Measurements from ENCODE around the gene COG5. TPM values are rescaled to one million over a fixed set of nuclear protein-coding genes. Genes with fewer than 3 reads are reported as not detected.

Gene COG5
- total and polyA plus RNA-seq, 2 of the 8 experiments (the other 6 are each of a cell fraction or from before 2014, with no cell fraction given): 10.5 to 28.1 TPM

GRCh38 chr7:107304063-107304462, 259.7 kb downstream of the COG5 start:
- POLR2A ChIA-PET (ENCODE audit: partially characterized antibody): no interaction called here
- H2AK5ac ChIP-seq (ENCODE audit: low read depth, low read length): no peak overlapping the region
- no peak for DNase-seq (ENCODE audit: low read depth in 1 of 2, low spot score in 2 of 2)

More at GRCh38 chr7:107304063-107304462, 259.7 kb downstream of the COG5 start:
- Histone ChIP-seq H3K4me3 (ENCODE audit: extremely low read depth in 1 of 4, insufficient read depth in 2 of 4, low read depth in 3 of 4, low read length in 4 of 4) (no peak overlapping the region), H3K27ac (ENCODE audit: low read depth, low read length) (no peak overlapping the region), H2BK15ac (ENCODE audit: low read length) (no peak overlapping the region), H3K79me1 (ENCODE audit: low read depth, low read length) (no peaks in the 10 kb centered on the region), H3K4ac (replicated peaks; ENCODE audit: insufficient read length, low read depth, low read length) (no peak overlapping the region), H3K23ac (ENCODE audit: insufficient read length) (no peak overlapping the region), H4K8ac (ENCODE audit: extremely low read depth, insufficient read depth, low read length) (no peak overlapping the region), H4K20me1 (replicated peaks in 1 of 2; ENCODE audit: control insufficient read depth in 1 of 2, insufficient read depth in 2 of 2, low read length in 2 of 2) (no peaks in the 10 kb centered on the region), H3K27me3 (replicated peaks in 1 of 4; ENCODE audit: control insufficient read depth in 3 of 4, extremely low read depth in 1 of 4, insufficient read depth in 3 of 4, low read length in 3 of 4) (no peaks in the 10 kb centered on the region), H4K91ac (replicated peaks; ENCODE audit: insufficient read length, low read length) (no peak overlapping the region), H2BK20ac (ENCODE audit: low read length) (no peak overlapping the region), H3K14ac (ENCODE audit: insufficient read length) (no peak overlapping the region), H3K9ac (replicated peaks in 1 of 4; ENCODE audit: extremely low read depth in 1 of 4, low read depth in 3 of 4, low read length in 3 of 4) (no peak overlapping the region), H3K4me2 (ENCODE audit: insufficient read depth in 1 of 2, low read depth in 2 of 2, low read length in 2 of 2) (no peak overlapping the region), H2BK120ac (replicated peaks; ENCODE audit: low read depth, low read length) (no peak overlapping the region), H3K9me3 (ENCODE audit: insufficient read depth in 2 of 2, low read depth in 1 of 2, low read length in 1 of 2) (no peaks in the 10 kb centered on the region), H3K23me2 (ENCODE audit: low read depth, low read length) (no peaks in the 10 kb centered on the region), H3K36me3 (ENCODE audit: control insufficient read depth in 2 of 4, insufficient read depth in 4 of 4, low read length in 3 of 4) (no peaks in the 10 kb centered on the region; a peak in 1 of 8 replicates), H4K5ac (ENCODE audit: insufficient read length, low read depth, low read length) (no peak overlapping the region), H3K79me2 (ENCODE audit: control insufficient read depth in 1 of 2, insufficient read depth in 2 of 2, low read length in 2 of 2) (no peaks in the 10 kb centered on the region), H3K4me1 (replicated peaks in 1 of 4; ENCODE audit: control insufficient read depth in 3 of 4, insufficient read depth in 4 of 4, low read length in 3 of 4) (no peaks in the 10 kb centered on the region), H2BK12ac (ENCODE audit: low read depth, low read length) (no peak overlapping the region), H2BK5ac (ENCODE audit: low read depth, low read length) (no peak overlapping the region), H3K18ac (ENCODE audit: extremely low read depth, low read length) (no peak overlapping the region), H3K56ac (replicated peaks; ENCODE audit: insufficient read length, low read depth, low read length) (no peak overlapping the region), H2AFZ (ENCODE audit: low read length) (no peak overlapping the region)
- WGBS, 2 experiments (ENCODE audit: extremely low coverage in 1 of 2, insufficient coverage in 1 of 2, insufficient read length in 1 of 2, insufficient replicate concordance in 2 of 2, low coverage in 1 of 2, low lambda C conversion rate in 2 of 2, missing lambda C conversion rate in 1 of 2): 100% methylated on average over 1 of the region's 1 CpG; no CpG with 5 or more reads in 1 of the 2 experiments
- CTCF ChIA-PET (ENCODE audit: partially characterized antibody): no interaction called here
- TF ChIP-seq SUZ12 (IDR thresholded peaks at IDR 0.05; ENCODE audit: low read length): no peak
- TF ChIP-seq BCL11A (IDR thresholded peaks at IDR 0.05; ENCODE audit: low read depth in 2 of 2, low read length in 2 of 2): no peak
- no peak for FAIRE-seq
